BJ (cell line): Measurements from ENCODE around the gene SRSF7. TPM values are rescaled to one million over a fixed set of nuclear protein-coding genes. Genes with fewer than 3 reads are reported as not detected.

Experiments used
- CTCF ChIA-PET: fragments of 350-600 bp; formaldehyde crosslinking; extraction: SDS; loops from one replicate; lab custom pipeline; 2021; ENCODE audit warnings: antibody characterized with exemption, inconsistent platforms; lab: Yijun Ruan, JAX
- POLR2A ChIA-PET: fragments of 300-600 bp; sonication (Branson Sonifier 250); formaldehyde crosslinking; extraction: SDS; loops from one replicate; lab custom pipeline; 2021; ENCODE audit warnings: antibody characterized with exemption; lab: Charles Lee
- DNase-seq: peaks from one replicate; pipeline ENCODE4 v3.0.0-alpha.2; 2011; ENCODE audit warnings: low read depth
- H3K27me3 ChIP-seq: 2 replicates; pipeline ENCODE4 v1.6.0; 2011; ENCODE audit warnings: low read length; ENCODE audit not compliant: control insufficient read depth, insufficient read depth
- H3K36me3 ChIP-seq: 2 replicates; pipeline ENCODE4 v1.5.1; 2011; ENCODE audit warnings: low read length; ENCODE audit not compliant: control insufficient read depth, insufficient read depth
- H3K4me3 ChIP-seq: 2 replicates; pipeline ENCODE4 v1.5.1; 2011; ENCODE audit warnings: low read depth, mild to moderate bottlenecking, control low read depth, low read length
- CTCF ChIP-seq: IDR thresholded peaks from 2 replicates; pipeline ENCODE4 v1.5.1; 2011; ENCODE audit warnings: low read depth, mild to moderate bottlenecking, control low read depth, inconsistent platforms, low read length, moderate library complexity; ENCODE audit not compliant: insufficient read depth
- polyA plus RNA-seq: library from polyadenylated mRNA; depleted of rRNA; stranded (reverse); fragments of >200 nt; gene quantifications from 2 replicates; pipeline ENCODE4 v1.2.3, GENCODE V29; 2011

SRSF7 gene
- polyA plus RNA-seq, 1 experiment = 110 TPM

DNA sequence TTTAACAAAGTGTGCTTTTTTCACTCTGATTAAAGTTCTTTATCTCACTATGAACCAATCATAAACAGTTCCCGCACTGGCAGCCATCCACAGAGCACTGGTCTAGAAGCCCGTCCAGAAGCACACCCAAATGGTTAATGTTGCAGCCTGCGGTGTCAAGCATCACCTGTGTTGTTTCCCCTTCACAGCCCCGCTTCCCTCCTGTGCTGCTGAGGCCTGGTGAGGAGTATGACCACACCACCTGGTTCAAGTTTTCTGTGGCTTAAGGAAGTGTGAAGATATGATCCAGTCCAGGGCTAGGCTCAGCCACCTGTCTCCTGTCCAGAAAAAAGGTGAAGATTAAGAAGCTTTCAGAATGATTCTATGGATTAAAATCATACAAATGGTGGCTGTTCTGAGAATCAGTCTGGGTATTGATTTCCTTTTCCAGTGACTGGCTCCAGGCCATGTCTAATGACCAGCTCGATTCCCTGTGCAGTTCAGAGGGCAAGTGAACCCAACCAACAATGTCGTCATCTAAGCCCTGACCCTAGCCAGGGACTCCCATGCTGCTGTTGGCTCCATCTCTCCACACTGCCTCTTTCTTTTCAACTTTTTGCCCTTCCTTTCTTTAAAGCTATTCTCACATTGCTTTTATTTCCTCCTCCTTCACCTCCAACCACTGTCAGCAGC, 17.7 kb downstream of the SRSF7 start:
- Histone ChIP-seq H3K4me3 (no peak overlapping the region), H3K27me3 (no peaks in the 10 kb centered on the region), H3K36me3 (peaks cover 2% of the 10 kb centered on the region)
- ChIA-PET CTCF (interaction anchor here (0.7 to 4.2 kb wide), 5 partner anchors 152 to 416 kb away, joined by 3 to 23 read pairs (median 4); no protein-coding TSS in a partner anchor), POLR2A (interaction anchor here (0.6 kb wide), 1 partner anchor 175 kb away, joined by 3 read pairs; no protein-coding TSS in a partner anchor)
- TF ChIP-seq CTCF = no peak
- no peak for DNase-seq

- CTCF ChIA-PET = interaction anchor here (0.6 to 4.2 kb wide), 10 partner anchors 9 to 498 kb away, joined by 3 to 23 read pairs (median 4); no protein-coding TSS in a partner anchor
- Histone ChIP-seq H3K27me3 (no peaks in the 10 kb centered on the region), H3K4me3 (no peak overlapping the region), H3K36me3 (no peaks in the 10 kb centered on the region; the same call in none of the 2 replicates)
- POLR2A ChIA-PET = interaction anchor here (0.6 kb wide), 1 partner anchor 20 kb away, joined by 5 read pairs; the partner anchor contains the start of gene SRSF7
- no peak for TF ChIP-seq CTCF
- no peak for DNase-seq
These were observed 19.4 kb downstream of the SRSF7 start for GRCh38 chr2:38731684-38732221.

- Histone ChIP-seq H3K36me3 (no peaks in the 10 kb centered on the region; the same call in none of the 2 replicates), H3K4me3 (no peak overlapping the region), H3K27me3 (no peaks in the 10 kb centered on the region)
- ChIA-PET CTCF (interaction anchor here (0.6 to 1.6 kb wide), 11 partner anchors 9 to 499 kb away, joined by 3 to 6 read pairs (median 3); no protein-coding TSS in a partner anchor), POLR2A (no interaction called here)
- DNase-seq = no peak
- no peak for TF ChIP-seq CTCF
These were observed 20.1 kb downstream of the SRSF7 start for GRCh38 chr2:38731090-38731489.

DNA sequence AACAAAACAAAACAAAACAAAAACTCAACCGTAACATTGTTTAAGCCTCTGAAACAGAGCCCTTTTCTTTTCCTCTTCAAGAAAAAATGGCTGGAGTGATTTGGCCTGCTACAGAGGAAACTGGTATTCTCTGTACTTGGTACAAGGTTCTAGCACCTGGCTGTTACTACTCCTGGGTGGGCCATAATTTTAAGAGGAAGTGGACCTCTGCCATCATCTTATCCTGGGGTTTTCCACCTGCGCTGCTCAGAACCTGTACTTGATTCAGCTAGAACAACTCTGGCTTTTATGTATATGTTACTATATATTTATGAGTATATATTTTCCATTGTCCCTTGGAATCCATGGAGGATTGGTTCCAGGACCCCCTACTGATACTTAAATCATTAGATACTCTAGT, 22.5 kb downstream of the SRSF7 start:
- CTCF ChIA-PET = interaction anchor here (0.6 to 8.4 kb wide), 2 partner anchors 17 to 148 kb away, joined by 3 to 63 read pairs; no protein-coding TSS in a partner anchor
- POLR2A ChIA-PET = no interaction called here
- no peak for DNase-seq
- no peaks in the 10 kb centered on the region for H3K27me3 ChIP-seq
- no peak overlapping the region for H3K4me3 ChIP-seq
- TF ChIP-seq CTCF = no peak
- no peaks in the 10 kb centered on the region; the same call in none of the 2 replicates for H3K36me3 ChIP-seq

DNA sequence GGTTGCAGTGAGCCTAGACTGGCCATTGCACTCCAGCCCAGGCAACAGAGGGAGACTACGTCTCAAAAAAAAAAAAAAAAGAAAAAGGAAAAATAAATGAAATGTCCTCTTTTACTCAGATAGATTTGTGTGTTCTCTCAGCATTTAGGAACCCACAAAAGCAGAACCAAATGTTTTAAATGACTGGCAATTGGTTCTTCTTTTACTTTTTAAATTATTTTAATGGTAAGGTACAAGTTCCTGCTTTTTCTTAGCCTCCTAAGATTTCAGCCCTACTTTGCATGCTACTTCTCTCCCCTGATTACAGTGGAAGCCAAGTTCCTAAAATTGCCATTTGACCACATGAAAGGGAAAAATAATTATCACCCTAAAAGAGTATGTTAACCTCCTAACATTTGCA, 23.5 kb downstream of the SRSF7 start:
- no peaks in the 10 kb centered on the region for H3K27me3 ChIP-seq
- ChIA-PET CTCF (interaction anchor here (0.6 to 8.4 kb wide), 3 partner anchors 122 to 413 kb away, joined by 3 to 63 read pairs (median 4); no protein-coding TSS in a partner anchor), POLR2A (no interaction called here)
- no peaks in the 10 kb centered on the region; the same call in 1 of the 2 replicates for H3K36me3 ChIP-seq
- DNase-seq = no peak
- no peak overlapping the region for H3K4me3 ChIP-seq
- no peak for TF ChIP-seq CTCF
